ENCODE data around the gene DMWD.

GRCh38 chr19:45766296-45766868 is 26.3 kb downstream of the DMWD start:
- TF ChIP-seq CTCF (IDR thresholded peaks at IDR 0.05) (no peak), POLR2A (IDR thresholded peaks at IDR 0.05) (no peak)

Measured in uterus (tissue), 2 donors.